Stimulated activated CD4-positive, alpha-beta T cell treated with anti-CD3 and anti-CD28 coated beads, Interleukin-4, amount 100 ng/mL, for 48 hours (primary cell): ENCODE data around the gene HYAL1.
"Not testable (repeated sequence)": the region's sequence is repeated elsewhere in the genome, so short reads cannot be mapped to it uniquely, and the experiment has no call there.

ENCODE experiments used
- DNase-seq, 2 donors: peaks; one replicate each; pipeline ENCODE4 v3.0.0-alpha.2; 2020; ENCODE audit warnings: low read depth in 2 of 2

HYAL1 gene

DNA sequence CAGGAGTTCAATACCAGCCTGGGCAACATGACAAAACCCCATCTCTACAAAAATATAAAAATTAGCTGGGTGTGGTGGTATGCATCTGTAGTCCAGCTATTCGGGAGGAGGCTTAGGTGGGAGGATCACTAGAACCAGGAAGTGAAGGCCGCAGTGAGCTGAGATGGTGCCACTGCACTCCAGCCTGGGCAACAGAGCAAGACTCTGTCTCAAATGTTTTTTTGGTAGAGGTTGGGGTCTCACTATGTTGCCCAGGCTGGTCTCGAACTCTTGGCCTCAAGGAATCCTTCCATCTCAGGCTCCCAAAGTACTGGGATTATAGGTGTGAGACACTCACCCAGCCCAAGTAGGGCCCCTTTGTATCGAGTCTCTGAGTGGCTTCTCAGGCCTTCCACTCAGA, 9.3 kb downstream of the HYAL1 start:
- DNase-seq: no peak

DNA sequence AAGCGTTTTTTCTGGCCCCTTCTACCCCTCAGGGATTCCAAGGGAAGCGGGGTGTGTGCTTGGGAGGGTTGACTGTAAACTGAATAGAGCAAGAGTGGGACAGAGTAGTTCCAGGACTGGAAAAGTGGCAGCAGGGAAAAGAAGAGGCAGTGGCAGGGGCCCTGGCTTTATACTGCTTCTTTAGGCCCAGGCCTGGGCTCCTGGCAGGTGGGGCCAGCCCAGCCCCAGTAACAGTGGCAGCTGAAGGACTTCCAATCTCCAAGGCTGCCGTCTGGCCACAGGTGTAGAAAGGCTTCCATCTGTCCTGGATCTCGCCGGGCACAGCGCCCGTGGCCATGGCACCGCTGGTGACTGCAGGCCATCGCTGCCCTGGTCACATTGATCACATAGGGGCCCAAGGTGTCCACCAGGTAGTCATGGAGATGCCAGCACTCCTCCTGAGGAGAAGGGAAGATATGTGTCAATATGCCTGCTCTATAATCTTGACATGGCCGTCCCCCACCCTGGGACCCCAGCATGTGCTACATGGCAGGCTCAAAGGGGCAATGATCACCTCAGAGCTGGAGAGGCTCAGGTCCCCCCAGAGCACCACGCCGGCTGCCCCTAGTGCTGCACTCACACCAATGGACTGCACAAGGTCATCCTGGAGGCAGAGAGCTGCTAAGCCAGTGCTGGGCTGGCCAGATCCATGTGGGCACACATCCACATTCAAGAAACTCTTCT, 10.1 kb downstream of the HYAL1 start:
- no peak for DNase-seq

DNA sequence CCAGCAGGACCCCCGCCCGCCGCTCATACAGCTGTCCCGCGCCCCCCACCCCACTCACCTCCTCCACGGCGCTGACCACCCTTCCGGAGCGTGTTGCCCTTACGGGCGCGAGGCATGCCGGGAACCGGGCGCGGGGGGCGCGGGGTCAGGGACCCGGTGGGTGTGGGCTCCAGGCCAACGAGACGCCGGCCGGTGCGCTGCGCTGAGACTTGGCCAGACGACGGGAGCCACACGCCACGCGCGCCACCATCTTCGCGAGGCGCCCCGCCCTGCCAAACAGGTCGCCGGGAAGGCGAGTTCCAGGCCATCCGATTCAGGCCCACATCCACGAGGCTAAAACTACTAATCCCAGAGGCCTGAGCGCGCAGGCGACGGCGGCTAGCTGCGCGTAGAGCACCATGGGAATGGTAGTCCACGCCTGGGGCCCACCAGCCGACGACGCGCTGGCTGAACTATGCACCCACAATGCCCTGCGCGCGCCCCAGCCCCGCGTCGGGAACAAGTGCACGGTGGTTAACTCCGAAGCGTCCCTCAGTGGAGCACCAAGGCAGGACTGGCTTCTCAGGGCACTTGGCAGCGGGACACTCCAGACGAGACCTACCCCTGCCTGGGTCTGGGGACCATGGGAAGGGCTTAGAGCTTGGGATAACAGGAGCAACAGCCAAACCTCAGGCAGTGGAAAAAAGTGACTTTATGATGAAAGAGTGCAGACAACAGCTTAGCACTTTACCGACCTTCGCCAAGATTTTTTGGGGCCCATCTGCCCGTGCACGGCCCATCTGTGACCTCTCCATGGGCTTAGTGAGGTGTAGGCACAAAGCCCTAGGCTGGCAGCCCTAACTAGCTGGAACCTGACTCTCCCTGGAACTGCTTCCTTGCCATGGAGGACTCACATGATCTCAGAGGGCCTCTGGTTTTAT, 11.0 kb downstream of the HYAL1 start, which contains the start of gene IFRD2:
TSS of gene IFRD2 (minus strand) at position 271 of the 920 bp plus-strand sequence. CDS start at position 116, 155 bp downstream.
- peak; percentile 90 to 95 for DNase-seq

DNA sequence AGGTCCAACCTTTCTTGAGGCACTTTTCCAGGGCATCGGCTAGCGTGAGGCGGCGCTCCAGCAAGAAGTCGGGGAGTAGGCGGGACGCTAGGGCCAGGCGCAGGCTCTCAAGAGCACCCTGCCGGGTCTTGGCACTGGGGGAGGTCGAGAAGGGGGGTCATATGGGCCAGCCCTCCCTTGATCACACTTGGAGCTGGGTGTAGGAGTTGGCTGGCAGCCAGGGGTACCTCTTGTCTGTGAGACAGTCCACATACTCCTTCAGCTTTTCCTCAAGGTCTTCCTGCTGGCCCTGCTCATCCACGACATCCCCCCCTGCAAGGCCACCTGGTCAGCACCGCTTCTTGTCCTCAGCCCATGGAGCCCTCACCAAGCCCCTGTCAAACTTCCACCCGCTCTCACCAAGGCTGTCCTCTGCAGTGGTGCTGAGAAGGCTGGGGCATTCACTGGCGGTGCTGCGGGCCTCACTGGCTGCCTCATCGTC, 13.2 kb downstream of the HYAL1 start:
- no peak for DNase-seq

DNA sequence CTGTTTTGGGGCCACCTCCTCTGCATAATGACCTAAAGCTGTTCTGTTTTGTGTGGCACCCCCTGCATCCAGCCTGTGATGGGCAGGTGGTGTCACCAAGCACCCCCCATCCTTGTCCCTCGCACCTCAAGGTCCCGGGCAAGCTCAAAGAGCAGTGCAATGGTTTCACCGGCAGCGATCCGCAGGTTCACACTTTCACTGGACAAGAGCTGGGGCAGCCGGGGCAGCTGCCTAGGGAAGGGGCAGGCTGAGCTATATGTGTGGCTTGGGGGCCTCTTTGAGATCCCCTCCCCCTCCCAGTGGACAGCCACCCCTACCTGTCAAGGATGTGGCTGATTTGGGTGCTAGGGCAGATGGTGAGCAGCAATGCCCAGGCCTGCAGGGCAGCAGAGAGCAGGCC, 14.2 kb downstream of the HYAL1 start:
- no peak for DNase-seq

DNA sequence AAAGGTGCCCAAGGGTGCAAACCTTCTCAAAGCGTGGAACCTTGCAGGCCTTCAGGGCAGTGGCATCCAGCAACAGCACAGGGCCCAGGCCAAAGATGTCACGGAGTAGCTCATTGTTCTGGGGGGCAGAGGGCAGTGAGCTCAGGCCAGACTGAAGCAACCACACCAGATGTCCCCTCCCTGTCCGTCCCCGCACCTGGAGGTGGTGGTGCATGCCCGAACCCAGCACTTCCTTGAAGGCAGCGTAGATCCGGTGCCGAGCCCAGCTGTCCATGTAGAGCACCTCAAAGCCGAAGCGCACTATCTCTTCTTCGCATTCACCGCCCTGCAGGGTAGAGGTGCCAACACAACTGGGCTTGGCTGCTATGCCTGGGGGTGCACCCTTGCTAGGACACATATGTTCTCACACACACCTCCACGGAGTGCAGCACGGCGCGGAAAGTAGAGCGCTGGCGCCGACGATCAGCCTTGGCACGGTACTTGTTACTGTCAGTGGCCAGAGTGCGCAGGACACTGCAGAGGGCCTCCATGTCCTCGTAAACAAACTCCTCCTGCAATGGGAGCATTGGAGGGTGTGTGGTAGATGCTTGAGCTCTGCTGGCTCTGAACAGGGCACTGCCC, 14.9 kb downstream of the HYAL1 start:
- DNase-seq: no peak

DNA sequence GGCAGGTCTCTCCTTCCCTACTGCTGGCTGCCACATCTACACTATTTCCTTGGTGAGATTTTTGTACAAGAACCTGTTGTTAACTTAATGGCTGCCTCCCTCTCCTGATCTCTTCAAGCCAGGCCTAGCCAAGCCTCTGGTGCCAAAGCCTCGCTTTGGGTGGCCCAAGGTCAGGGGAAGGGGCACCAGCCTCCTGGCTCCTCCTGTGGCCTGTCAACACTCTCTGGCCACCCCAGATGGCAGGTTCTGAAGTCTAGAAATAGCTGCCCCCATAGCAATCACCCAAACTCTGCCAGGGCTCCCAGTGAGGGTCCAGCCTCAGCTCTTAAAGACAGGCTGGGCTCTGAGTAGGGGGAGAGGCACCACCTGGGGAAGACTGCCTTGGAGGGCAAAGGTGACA, 16.1 kb downstream of the HYAL1 start:
- DNase-seq: no peak

DNA sequence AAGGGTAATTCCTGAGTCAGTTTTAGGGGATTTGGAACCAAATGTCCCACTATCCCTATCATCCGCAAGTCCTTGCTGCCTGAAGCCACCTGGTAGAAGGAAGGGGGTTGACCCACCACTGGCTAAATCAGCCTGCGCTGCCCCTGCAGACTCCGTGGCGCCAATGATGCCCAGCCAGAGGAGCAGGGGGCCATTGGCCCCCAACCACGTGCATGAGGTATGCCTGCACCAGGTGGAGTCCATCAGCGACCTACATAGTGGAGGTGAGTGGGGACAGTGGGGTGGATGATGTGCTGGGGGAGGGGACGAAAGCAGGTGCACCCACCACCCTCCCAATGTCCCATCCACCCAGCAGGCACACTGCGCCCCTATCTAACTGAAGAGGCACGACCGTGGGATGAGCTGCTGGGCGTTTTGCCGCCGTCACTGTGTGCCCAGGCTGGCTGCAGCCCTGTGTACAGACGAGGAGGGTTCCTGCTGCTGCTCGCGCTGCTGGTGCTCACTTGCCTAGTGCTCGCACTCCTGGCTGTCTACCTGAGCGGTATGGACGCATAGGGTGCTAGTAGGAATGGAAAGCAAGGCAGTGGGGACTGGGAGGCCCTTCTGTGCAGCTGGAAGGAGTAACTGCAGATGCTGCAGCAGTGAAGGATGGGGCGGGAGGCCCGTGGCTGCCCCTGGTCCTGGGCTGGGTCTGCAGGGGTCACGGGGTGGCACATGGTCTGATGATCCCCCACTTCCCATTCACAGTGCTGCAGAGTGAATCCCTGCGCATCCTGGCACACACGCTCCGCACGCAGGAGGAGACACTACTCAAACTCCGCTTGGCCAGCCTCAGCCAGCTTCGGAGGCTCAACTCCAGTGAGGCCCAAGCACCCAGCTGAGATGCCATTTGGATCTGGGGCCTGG, 16.8 kb downstream of the HYAL1 start:
- no peak for DNase-seq

DNA sequence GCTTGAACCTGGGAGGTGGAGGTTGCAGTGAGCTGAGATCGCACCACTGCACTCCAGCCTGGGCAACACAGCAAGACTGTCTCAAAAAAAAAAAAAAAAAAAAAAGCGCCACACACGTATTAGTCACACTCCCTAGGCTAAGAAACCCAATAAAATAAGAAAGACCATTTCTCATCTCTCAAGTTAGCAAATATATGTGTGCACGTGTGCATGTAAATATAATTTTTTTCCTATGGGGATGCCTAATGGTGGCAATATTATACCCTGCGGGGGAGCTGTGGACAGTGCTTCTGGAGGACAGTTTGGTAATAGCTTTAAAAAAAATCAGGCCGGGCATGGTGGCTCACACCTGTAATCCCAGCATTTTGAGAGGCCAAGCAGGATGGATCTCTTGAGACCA, 19.3 kb downstream of the HYAL1 start:
- not testable (repeated sequence) for DNase-seq

DNA sequence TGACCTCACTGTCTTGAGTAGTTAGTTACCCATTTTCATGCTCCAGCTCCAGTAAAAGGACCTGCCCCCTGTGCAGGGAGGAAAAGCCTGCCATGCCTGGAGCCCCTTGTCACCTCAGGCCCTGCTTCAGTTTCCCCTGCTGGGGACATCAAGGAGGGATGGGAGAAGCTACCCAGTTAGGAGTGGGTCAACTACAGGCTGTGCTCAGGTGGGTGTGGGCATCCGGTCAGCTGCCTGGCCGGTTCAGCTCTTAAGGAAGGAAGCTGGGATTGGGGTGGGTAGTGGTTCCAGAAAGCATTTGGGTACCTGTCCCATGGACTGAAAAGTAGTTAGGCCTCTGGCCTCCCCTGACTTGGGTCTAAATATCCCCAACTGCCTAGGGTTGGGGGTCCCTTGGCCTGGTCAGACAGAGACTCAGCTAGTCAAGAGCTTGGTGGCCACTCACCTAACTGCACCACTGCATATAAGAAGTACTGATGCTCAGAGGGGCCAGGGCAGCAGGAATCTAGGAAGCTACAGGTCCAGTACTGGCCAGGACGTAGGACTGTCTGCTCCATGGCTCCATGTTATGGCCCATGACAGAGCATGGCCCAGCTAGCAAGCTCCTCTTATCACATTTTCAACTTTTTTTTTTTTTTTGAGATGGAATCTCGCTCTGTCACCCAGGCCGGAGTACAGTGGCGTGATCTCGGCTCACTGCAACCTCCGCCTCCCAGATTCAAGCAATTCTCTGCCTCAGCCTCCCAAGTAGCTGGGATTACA, 23.9 kb downstream of the HYAL1 start:
- DNase-seq: no peak

DNA sequence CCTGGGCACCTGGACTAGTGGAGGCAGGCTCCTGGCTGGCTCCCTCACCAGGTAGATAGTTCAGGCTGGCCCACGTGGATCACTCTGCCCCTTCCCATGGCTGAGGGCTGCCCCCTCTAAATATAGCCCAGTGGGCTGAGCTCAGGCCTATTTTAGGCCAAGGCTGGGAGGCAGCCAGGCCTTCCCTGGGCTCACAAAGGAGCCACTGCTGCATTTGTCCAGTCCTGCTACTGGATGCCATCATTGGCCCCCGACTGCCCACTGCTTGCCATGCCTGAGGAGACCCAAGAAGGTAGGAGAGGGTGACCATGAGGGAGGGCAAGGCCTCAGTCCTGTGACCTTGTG, 24.5 kb downstream of the HYAL1 start, which contains the start of gene LSMEM2:
TSS of gene LSMEM2 (plus strand) at position 208 of the 345 bp plus-strand sequence. CDS start at position 235, 27 bp downstream.
- no peak for DNase-seq

DNA sequence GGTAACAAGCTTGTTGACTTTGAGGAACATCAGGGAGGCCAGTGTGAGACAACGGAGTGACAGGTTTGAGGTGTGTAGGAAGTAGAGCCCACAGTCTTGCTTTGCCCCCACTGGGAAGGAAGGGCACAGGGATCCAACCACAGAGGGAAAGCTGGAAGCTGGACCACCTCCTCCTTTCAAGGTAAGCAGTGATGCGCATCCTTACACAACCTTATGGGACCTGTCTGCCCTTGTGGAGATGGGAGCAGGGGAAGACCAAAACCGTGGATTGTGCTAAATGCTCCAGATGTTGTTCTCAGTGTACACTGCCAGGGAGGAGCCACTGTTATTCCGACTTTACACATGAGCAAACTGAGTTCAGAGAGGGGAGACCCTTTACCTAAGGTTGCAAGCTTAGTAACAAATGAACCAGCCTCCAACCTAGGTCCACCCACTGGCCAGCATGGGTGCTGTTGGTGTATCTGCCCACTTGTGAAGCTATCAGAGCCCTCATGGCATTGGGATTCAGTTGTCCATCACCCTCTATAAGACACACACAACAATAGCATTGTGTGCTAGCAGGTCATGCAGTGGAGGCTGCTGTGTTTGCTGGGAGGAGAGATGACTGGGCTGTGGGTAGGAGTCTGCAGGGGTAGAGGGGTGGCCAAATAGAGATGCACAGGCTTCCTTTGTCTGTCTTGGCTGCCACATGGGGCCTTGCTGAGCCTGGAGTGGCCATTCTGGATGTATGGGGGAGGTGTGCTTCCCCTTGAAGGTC, 25.1 kb downstream of the HYAL1 start:
- DNase-seq: no peak

DNA sequence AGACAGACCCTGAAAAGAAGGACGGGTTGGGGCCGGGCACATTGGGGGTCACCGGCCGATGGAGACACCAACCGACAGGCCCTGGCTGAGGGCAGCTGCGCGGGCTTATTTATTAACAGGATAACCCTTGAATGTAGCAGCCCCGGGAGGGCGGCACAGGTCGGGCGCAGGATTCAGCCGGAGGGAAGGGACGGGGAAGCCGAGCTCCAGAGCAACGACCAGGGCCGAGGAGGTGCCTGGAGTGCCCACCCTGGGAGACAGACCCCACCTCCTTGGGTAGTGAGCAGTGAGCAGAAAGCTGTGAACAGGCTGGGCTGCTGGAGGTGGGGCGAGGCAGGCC, 26.6 kb downstream of the HYAL1 start:
- no peak for DNase-seq

DNA sequence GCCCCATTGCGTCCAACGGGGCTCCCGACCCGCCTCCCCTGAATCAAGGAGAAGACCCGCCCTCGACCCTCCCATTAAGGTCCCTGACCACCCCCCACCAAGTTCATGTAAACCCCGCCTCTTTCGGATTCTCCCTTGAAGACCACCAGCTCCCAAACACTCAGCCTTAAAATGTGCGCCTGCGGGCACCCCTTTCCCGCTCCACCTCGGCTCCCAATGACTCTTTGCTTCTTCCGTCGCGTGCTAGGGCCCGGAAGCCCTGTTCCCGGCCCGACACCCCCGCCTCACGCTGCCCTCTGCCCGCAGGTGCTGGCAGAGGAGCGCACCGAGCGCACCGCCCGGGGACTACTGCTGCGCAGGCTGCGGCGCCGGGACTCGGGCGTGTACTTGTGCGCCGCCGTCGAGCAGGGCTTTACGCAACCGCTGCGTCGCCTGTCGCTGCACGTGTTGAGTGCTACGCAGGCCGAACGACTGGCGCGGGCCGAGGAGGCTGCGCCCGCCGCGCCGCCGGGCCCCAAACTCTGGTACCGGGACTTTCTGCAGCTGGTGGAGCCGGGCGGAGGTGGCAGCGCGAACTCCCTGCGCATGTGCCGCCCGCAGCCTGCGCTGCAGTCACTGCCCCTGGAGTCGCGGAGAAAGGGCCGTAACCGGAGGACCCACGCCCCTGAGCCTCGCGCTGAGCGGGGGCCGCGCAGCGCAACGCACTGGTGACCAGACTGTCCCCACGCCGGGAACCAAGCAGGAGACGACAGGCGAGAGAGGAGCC, 27.2 kb downstream of the HYAL1 start:
- DNase-seq: no peak

DNA sequence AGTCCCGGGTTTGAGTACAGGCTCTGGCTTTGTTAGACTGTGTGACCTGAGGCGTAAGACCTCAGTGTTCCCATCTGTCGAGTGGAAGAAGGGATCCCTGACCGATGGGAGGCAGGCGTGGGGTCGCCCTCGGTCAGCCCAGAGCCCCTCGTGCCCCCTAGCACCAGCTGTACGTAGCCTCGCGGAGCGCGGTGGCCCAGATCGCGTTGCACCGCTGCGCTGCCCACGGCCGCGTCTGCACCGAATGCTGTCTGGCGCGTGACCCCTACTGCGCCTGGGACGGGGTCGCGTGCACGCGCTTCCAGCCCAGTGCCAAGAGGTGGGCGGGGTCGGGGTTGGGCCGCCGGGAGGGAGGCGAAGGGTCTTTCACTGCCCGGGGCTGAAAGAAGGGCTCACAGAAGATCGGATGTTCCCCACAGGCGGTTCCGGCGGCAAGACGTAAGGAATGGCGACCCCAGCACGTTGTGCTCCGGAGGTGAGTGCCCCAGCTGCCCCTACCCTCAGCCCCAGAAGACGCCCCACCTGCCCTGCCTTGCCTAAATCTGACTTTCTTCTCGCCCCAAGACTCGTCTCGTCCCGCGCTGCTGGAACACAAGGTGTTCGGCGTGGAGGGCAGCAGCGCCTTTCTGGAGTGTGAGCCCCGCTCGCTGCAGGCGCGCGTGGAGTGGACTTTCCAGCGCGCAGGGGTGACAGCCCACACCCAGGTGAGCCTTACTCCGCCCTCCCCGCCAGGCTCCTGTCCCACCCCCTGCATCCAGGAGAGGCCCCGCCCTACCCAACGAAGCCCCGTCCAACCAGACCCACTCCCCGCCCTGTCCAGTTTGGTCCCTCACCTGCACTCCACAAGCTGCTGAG, 28.0 kb downstream of the HYAL1 start:
- no peak for DNase-seq

DNA sequence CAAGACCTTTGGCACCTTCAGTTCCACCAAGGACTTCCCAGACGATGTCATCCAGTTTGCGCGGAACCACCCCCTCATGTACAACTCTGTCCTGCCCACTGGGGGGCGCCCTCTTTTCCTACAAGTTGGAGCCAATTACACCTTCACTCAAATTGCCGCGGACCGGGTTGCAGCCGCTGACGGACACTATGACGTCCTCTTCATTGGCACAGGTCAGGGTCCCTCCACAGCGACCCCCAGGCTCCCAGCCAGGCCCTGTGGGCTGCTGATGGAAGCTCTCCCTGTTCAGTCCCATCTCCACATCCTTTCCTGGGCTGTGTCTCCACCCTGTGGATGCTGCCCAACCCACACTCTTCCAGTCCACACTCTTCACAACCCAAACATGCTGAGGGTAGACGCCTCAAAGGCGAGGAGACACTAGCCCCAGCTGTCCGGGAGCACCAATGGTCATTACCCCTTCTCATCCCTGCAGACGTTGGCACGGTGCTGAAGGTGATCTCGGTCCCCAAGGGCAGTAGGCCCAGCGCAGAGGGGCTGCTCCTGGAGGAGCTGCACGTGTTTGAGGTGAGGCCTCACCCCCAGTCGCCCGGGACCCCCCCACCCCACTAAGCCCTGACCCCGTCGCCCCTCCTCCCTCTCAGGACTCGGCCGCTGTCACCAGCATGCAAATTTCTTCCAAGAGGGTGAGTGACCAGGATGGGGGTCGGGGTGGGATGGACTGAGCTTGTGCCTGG, 28.8 kb downstream of the HYAL1 start:
- DNase-seq: peak; percentile 76 to 82

DNA sequence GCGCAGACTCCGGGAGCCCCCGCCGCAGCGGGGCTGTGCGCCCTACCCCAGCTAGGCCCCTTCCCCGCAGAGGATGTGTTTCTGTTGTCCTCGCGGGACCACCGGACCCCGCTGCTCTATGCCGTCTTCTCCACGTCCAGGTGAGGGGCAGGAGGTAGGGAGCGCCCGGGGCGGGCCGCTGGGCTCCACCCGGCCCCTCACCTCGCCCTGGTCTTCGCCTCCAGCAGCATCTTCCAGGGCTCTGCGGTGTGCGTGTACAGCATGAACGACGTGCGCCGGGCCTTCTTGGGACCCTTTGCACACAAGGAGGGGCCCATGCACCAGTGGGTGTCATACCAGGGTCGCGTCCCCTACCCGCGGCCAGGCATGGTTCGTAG, 29.7 kb downstream of the HYAL1 start:
- no peak for DNase-seq
